ENCODE results near the gene NBR1.
"Not testable (repeated sequence)": the region's sequence is repeated elsewhere in the genome, so short reads cannot be mapped to it uniquely, and the experiment has no call there.

Gene NBR1

GRCh38 chr17:43215341-43215740, 44.3 kb downstream of the NBR1 start:
- no peak overlapping the region for H3K9ac ChIP-seq (ENCODE audit: low read length in 2 of 2)
- H3K4me3 ChIP-seq (ENCODE audit: low read length in 2 of 2): no peak overlapping the region
- H3K4me1 ChIP-seq (ENCODE audit: control insufficient read depth, insufficient read depth, low read length): peaks cover 20% of the 10 kb centered on the region
- no peaks in the 10 kb centered on the region for H3K9me3 ChIP-seq (ENCODE audit: control insufficient read depth in 2 of 2, low read length in 2 of 2)
- H3K36me3 ChIP-seq (ENCODE audit: control insufficient read depth in 2 of 2, insufficient read depth in 2 of 2, low read length in 2 of 2): peaks cover 12 to 16% of the 10 kb centered on the region in 2 donors
- H3K27ac ChIP-seq (ENCODE audit: low read length): no peak overlapping the region
- no peaks in the 10 kb centered on the region for H3K27me3 ChIP-seq (ENCODE audit: control insufficient read depth in 1 of 2, insufficient read depth in 2 of 2, low read length in 2 of 2)

- no peaks in the 10 kb centered on the region for H3K27me3 ChIP-seq (ENCODE audit: control insufficient read depth in 1 of 2, insufficient read depth in 2 of 2, low read length in 2 of 2)
- no peak overlapping the region for H3K4me3 ChIP-seq (ENCODE audit: low read length in 2 of 2)
- no peaks in the 10 kb centered on the region for H3K9me3 ChIP-seq (ENCODE audit: control insufficient read depth in 2 of 2, low read length in 2 of 2)
- H3K27ac ChIP-seq (ENCODE audit: low read length): no peak overlapping the region
- H3K9ac ChIP-seq (ENCODE audit: low read length in 2 of 2): no peak overlapping the region
- peaks cover 10 to 16% of the 10 kb centered on the region in 2 donors for H3K36me3 ChIP-seq (ENCODE audit: control insufficient read depth in 2 of 2, insufficient read depth in 2 of 2, low read length in 2 of 2)
- peaks cover 20% of the 10 kb centered on the region for H3K4me1 ChIP-seq (ENCODE audit: control insufficient read depth, insufficient read depth, low read length)
Observed at GRCh38 chr17:43216369-43216761, 45.4 kb downstream of the NBR1 start.

DNA sequence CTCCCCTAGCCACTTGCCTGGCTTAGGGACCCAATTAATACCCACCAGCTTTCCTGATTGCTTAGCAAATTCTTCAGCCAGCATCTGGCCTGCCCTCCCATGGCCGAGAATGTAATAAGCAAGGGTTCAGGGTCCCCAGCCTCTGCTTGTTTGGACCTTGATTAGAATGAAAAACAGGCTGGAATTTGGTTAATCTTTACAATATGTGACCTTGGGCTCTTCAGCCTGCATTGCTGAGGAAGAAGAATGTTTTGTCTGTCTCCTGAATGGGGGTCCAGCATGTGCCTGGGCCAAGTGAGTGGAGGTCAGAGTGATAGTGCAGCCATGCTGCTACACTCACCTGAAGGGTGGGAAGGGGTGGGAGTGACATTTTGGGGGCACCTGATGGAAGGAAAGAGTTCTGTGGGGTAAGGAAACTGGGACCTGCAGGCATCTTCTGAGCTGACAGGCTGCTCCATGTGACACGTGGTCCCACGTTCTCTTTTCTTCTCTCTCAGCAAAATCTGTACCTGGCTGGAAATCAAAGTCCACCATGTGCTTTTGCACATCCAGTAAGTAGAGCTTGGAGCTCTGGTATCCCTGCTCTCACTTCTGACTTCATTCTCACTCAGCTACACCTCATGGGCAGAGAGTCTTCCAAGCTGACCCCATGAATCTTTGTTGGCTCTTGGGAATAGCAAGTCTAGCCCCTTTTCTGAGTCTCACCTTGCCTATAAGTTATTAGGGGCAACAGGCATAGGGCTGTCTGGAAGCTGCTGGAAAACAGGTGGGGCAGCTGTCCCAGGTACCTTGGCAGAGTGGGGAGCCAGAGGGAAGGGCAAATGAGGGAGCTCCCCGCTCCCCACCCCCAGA, 46.0 kb downstream of the NBR1 start:
- Histone ChIP-seq H3K9ac (ENCODE audit: low read length in 2 of 2) (no peak overlapping the region), H3K27ac (ENCODE audit: low read length) (no peak overlapping the region), H3K9me3 (ENCODE audit: control insufficient read depth in 2 of 2, low read length in 2 of 2) (no peaks in the 10 kb centered on the region), H3K4me1 (ENCODE audit: control insufficient read depth, insufficient read depth, low read length) (peaks cover 19% of the 10 kb centered on the region), H3K36me3 (ENCODE audit: control insufficient read depth in 2 of 2, insufficient read depth in 2 of 2, low read length in 2 of 2) (peaks cover 10 to 16% of the 10 kb centered on the region in 2 donors), H3K4me3 (ENCODE audit: low read length in 2 of 2) (no peak overlapping the region), H3K27me3 (ENCODE audit: control insufficient read depth in 1 of 2, insufficient read depth in 2 of 2, low read length in 2 of 2) (no peaks in the 10 kb centered on the region)

- Histone ChIP-seq H3K9me3 (ENCODE audit: control insufficient read depth in 2 of 2, low read length in 2 of 2) (no peaks in the 10 kb centered on the region), H3K27me3 (ENCODE audit: control insufficient read depth in 1 of 2, insufficient read depth in 2 of 2, low read length in 2 of 2) (no peaks in the 10 kb centered on the region), H3K4me3 (ENCODE audit: low read length in 2 of 2) (no peak overlapping the region), H3K27ac (ENCODE audit: low read length) (no peak overlapping the region), H3K36me3 (ENCODE audit: control insufficient read depth in 2 of 2, insufficient read depth in 2 of 2, low read length in 2 of 2) (peaks cover 10 to 16% of the 10 kb centered on the region in 2 donors), H3K4me1 (ENCODE audit: control insufficient read depth, insufficient read depth, low read length) (peaks cover 13% of the 10 kb centered on the region), H3K9ac (ENCODE audit: low read length in 2 of 2) (no peak overlapping the region)
Observed at GRCh38 chr17:43217614-43218087, 46.6 kb downstream of the NBR1 start.

DNA sequence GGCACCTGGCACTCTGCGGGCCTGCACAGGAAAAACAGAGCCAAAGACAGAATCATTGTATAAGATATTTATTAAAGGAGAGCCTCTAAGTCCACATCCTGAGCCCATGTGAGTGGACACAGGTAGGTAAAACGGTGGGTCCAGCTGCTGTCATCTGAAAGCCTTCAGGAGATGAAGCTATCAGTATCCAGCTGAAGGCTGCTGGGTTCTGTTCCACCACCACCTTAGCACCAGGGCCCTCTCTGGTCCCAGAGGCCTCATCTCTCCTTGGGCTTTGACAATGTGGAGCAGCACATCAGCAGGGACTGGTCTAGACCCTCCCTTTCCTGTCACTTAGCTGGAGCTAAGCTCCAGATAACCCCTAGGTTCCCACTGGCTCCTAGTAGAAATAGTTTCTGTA, 48.0 kb downstream of the NBR1 start:
- Histone ChIP-seq H3K27me3 (ENCODE audit: control insufficient read depth in 1 of 2, insufficient read depth in 2 of 2, low read length in 2 of 2) (no peaks in the 10 kb centered on the region), H3K9me3 (ENCODE audit: control insufficient read depth in 2 of 2, low read length in 2 of 2) (no peaks in the 10 kb centered on the region), H3K27ac (ENCODE audit: low read length) (no peak overlapping the region), H3K9ac (ENCODE audit: low read length in 2 of 2) (peak overlapping the region in 1 of 2 donors; percentile 29), H3K4me3 (ENCODE audit: low read length in 2 of 2) (no peak overlapping the region), H3K4me1 (ENCODE audit: control insufficient read depth, insufficient read depth, low read length) (peaks cover 7% of the 10 kb centered on the region), H3K36me3 (ENCODE audit: control insufficient read depth in 2 of 2, insufficient read depth in 2 of 2, low read length in 2 of 2) (peaks cover 10 to 16% of the 10 kb centered on the region in 2 donors)

- peaks cover 10 to 18% of the 10 kb centered on the region in 2 donors for H3K36me3 ChIP-seq (ENCODE audit: control insufficient read depth in 2 of 2, insufficient read depth in 2 of 2, low read length in 2 of 2)
- no peak overlapping the region for H3K27ac ChIP-seq (ENCODE audit: low read length)
- no peak overlapping the region for H3K4me3 ChIP-seq (ENCODE audit: low read length in 2 of 2)
- H3K27me3 ChIP-seq (ENCODE audit: control insufficient read depth in 1 of 2, insufficient read depth in 2 of 2, low read length in 2 of 2): no peaks in the 10 kb centered on the region
- peaks cover 7% of the 10 kb centered on the region for H3K4me1 ChIP-seq (ENCODE audit: control insufficient read depth, insufficient read depth, low read length)
- H3K9me3 ChIP-seq (ENCODE audit: control insufficient read depth in 2 of 2, low read length in 2 of 2): no peaks in the 10 kb centered on the region
- peak overlapping the region in 1 of 2 donors; percentile 29 for H3K9ac ChIP-seq (ENCODE audit: low read length in 2 of 2)
Observed at GRCh38 chr17:43219746-43220380, 48.8 kb downstream of the NBR1 start.

- H3K36me3 ChIP-seq (ENCODE audit: control insufficient read depth in 2 of 2, insufficient read depth in 2 of 2, low read length in 2 of 2): peaks cover 9 to 18% of the 10 kb centered on the region in 2 donors
- H3K4me1 ChIP-seq (ENCODE audit: control insufficient read depth, insufficient read depth, low read length): peaks cover 7% of the 10 kb centered on the region
- H3K27ac ChIP-seq (ENCODE audit: low read length): no peak overlapping the region
- H3K4me3 ChIP-seq (ENCODE audit: low read length in 2 of 2): no peak overlapping the region
- H3K9me3 ChIP-seq (ENCODE audit: control insufficient read depth in 2 of 2, low read length in 2 of 2): no peaks in the 10 kb centered on the region
- H3K9ac ChIP-seq (ENCODE audit: low read length in 2 of 2): no peak overlapping the region
- H3K27me3 ChIP-seq (ENCODE audit: control insufficient read depth in 1 of 2, insufficient read depth in 2 of 2, low read length in 2 of 2): no peaks in the 10 kb centered on the region
Observed at GRCh38 chr17:43220511-43221125, 49.6 kb downstream of the NBR1 start.

- Histone ChIP-seq H3K36me3 (ENCODE audit: control insufficient read depth in 2 of 2, insufficient read depth in 2 of 2, low read length in 2 of 2) (peaks cover 0 to 2% of the 10 kb centered on the region in 2 donors), H3K9ac (ENCODE audit: low read length in 2 of 2) (no peak overlapping the region), H3K27ac (ENCODE audit: low read length) (no peak overlapping the region), H3K4me1 (ENCODE audit: control insufficient read depth, insufficient read depth, low read length) (peaks cover 7% of the 10 kb centered on the region), H3K27me3 (ENCODE audit: control insufficient read depth in 1 of 2, insufficient read depth in 2 of 2, low read length in 2 of 2) (no peaks in the 10 kb centered on the region), H3K9me3 (ENCODE audit: control insufficient read depth in 2 of 2, low read length in 2 of 2) (no peaks in the 10 kb centered on the region), H3K4me3 (ENCODE audit: low read length in 2 of 2) (no peak overlapping the region)
Observed at GRCh38 chr17:43224146-43224705, 53.2 kb downstream of the NBR1 start.

DNA sequence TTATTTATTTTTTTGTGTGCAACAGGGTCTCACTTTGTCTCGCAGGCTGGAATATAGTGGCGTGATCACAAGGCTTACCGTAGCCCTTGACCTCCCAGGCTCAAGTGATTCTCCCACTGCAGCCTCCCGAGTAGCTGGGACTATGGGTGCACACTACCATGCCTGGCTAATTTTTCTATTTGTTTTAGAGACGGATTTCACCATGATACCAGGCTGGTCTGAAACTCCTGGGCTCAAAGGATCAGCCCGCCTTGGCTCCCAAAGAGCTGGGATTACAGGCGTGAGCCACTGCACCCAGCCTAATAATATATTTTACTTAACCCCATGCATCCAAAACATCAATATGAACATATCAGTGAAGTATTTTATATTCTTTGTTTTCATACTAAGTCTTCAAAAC, 55.4 kb downstream of the NBR1 start:
- Histone ChIP-seq H3K4me3 (ENCODE audit: low read length in 2 of 2) (no peak overlapping the region), H3K9ac (ENCODE audit: low read length in 2 of 2) (no peak overlapping the region), H3K27me3 (ENCODE audit: control insufficient read depth in 1 of 2, insufficient read depth in 2 of 2, low read length in 2 of 2) (no peaks in the 10 kb centered on the region), H3K36me3 (ENCODE audit: control insufficient read depth in 2 of 2, insufficient read depth in 2 of 2, low read length in 2 of 2) (peaks cover 0 to 2% of the 10 kb centered on the region in 2 donors), H3K4me1 (ENCODE audit: control insufficient read depth, insufficient read depth, low read length) (no peaks in the 10 kb centered on the region), H3K9me3 (ENCODE audit: control insufficient read depth in 2 of 2, low read length in 2 of 2) (no peaks in the 10 kb centered on the region), H3K27ac (ENCODE audit: low read length) (no peak overlapping the region)

DNA sequence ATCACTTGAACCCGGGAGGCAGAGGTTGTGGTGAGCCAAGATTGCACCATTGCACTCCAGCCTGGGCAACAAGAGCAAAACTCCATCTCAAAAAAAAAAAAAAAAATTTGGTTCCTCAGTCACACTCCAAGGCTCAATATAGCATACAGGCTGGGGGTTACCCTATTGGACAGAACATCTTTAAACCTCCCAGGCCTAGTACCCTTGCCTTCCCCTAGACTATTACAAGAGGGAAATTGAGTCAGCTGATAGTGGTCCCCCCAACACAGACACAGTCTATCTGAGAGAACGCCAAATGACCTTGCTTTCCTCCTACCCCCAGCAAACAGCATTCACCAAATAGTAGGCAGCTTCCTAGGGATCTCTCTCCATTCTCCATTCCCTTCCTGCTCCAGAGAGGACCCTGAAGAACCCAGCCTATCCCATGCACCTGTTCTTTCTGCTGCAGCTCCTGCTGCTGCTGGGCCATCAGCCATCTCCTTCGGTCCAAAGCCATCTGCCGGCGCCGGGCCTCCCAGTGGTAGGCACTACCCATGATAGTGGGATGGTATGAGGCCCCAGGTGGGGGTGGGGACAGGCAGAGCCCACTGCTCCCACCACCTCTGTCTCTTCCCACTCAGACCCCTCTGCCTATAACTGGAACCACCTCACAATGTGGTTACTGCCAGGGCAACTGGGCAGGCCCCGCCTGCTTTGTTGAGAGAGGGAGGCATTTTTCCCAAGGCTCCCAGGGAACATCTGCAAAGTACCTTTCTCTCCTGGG, 57.2 kb downstream of the NBR1 start, which contains the start of gene CCDC200:
TSS of gene CCDC200 (minus strand) at position 604 of the 763 bp plus-strand sequence. CDS start at position 535, 69 bp downstream.
- H3K9ac ChIP-seq (ENCODE audit: low read length in 2 of 2); H3K4me3 ChIP-seq (ENCODE audit: low read length in 2 of 2); H3K27me3 ChIP-seq (ENCODE audit: control insufficient read depth in 1 of 2, insufficient read depth in 2 of 2, low read length in 2 of 2); H3K27ac ChIP-seq (ENCODE audit: low read length); H3K9me3 ChIP-seq (ENCODE audit: control insufficient read depth in 2 of 2, low read length in 2 of 2); H3K4me1 ChIP-seq (ENCODE audit: control insufficient read depth, insufficient read depth, low read length); H3K36me3 ChIP-seq (ENCODE audit: control insufficient read depth in 2 of 2, insufficient read depth in 2 of 2, low read length in 2 of 2): not testable (repeated sequence)
